ENCODE measurements around the gene FHOD1. TPM values are rescaled to one million over a fixed set of nuclear protein-coding genes. Genes with fewer than 3 reads are reported as not detected.

FHOD1 gene
- total and polyA plus RNA-seq, 2 of the 13 experiments (the other 11 are each of a cell fraction or from before 2014, with no cell fraction given) = 20.0 to 20.8 TPM

GRCh38 chr16:67279296-67280089 lies 32.2 kb upstream of the FHOD1 start, which contains the start of gene PLEKHG4 (continued):
- no peak for TF ChIP-seq TFAP4 (IDR thresholded peaks at IDR 0.05; ENCODE audit: borderline replicate concordance, low read depth)
- TF ChIP-seq DR1 (CRISPR knock-in tag; IDR thresholded peaks at IDR 0.05) = no peak; the same call in 1 of the 2 replicates
- TF ChIP-seq, protein P1, sequence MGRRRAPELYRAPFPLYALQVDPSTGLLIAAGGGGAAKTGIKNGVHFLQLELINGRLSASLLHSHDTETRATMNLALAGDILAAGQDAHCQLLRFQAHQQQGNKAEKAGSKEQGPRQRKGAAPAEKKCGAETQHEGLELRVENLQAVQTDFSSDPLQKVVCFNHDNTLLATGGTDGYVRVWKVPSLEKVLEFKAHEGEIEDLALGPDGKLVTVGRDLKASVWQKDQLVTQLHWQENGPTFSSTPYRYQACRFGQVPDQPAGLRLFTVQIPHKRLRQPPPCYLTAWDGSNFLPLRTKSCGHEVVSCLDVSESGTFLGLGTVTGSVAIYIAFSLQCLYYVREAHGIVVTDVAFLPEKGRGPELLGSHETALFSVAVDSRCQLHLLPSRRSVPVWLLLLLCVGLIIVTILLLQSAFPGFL (CRISPR knock-in tag; IDR thresholded peaks at IDR 0.05) = no peak
- no peak for TF ChIP-seq ZC3H4 (CRISPR knock-in tag; IDR thresholded peaks at IDR 0.05; ENCODE audit: borderline replicate concordance)
- TF ChIP-seq ZNF549 (CRISPR knock-in tag; IDR thresholded peaks at IDR 0.05) = no peak
- TF ChIP-seq, protein P2, sequence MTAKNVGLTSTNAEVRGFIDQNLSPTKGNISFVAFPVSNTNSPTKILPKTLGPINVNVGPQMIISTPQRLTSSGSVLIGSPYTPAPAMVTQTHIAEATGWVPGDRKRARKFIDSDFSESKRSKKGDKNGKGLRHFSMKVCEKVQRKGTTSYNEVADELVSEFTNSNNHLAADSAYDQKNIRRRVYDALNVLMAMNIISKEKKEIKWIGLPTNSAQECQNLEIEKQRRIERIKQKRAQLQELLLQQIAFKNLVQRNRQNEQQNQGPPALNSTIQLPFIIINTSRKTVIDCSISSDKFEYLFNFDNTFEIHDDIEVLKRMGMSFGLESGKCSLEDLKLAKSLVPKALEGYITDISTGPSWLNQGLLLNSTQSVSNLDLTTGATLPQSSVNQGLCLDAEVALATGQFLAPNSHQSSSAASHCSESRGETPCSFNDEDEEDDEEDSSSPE (CRISPR knock-in tag; IDR thresholded peaks at IDR 0.05) = peak; percentile 83
- TF ChIP-seq ZNF639 (CRISPR knock-in tag; conservative IDR thresholded peaks at IDR 0.05) = 0 out of 2 replicates have a peak, but pooled peaks have one; percentile 30
- TF ChIP-seq ZNF557 (CRISPR knock-in tag; IDR thresholded peaks at IDR 0.05) = no peak
- peak; percentile 62 for TF ChIP-seq MTA1 (CRISPR knock-in tag; IDR thresholded peaks at IDR 0.05; ENCODE audit: borderline replicate concordance)
- no peak for TF ChIP-seq GRHL1 (CRISPR knock-in tag; conservative IDR thresholded peaks at IDR 0.05)
- TF ChIP-seq, protein P3, sequence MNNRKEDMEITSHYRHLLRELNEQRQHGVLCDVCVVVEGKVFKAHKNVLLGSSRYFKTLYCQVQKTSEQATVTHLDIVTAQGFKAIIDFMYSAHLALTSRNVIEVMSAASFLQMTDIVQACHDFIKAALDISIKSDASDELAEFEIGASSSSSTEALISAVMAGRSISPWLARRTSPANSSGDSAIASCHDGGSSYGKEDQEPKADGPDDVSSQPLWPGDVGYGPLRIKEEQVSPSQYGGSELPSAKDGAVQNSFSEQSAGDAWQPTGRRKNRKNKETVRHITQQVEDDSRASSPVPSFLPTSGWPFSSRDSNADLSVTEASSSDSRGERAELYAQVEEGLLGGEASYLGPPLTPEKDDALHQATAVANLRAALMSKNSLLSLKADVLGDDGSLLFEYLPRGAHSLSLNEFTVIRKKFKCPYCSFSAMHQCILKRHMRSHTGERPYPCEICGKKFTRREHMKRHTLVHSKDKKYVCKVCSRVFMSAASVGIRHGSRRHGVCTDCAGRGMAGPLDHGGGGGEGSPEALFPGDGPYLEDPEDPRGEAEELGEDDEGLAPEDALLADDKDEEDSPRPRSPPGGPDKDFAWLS (CRISPR knock-in tag; IDR thresholded peaks at IDR 0.05; ENCODE audit: borderline replicate concordance) = no peak
- no peak for TF ChIP-seq SP140L (CRISPR knock-in tag; IDR thresholded peaks at IDR 0.05; ENCODE audit: borderline replicate concordance)
